ENCODE results near the gene SLC6A9.

Gene SLC6A9

DNA sequence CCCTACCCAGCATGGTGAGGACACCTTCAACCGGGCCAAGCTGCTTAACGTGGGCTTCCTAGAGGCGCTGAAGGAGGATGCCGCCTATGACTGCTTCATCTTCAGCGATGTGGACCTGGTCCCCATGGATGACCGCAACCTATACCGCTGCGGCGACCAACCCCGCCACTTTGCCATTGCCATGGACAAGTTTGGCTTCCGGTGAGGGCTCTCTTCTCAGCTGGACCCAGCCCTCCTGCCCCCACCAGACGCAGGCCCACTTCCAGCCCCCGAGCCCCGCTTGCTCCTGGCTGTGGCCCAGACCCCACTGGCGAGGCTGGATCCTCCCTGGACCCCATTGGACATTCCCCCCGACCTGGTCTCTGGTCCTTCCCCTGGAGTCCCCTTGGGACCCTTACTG, 46.4 kb downstream of the SLC6A9 start:
- ATAC-seq (replicated peaks) = no peak
- no peaks in the 10 kb centered on the region for H3K9me3 Mint-ChIP-seq
- no peaks in the 10 kb centered on the region for H3K27me3 Mint-ChIP-seq
- no peak for DNase-seq
- H3K4me3 Mint-ChIP-seq = no peak overlapping the region
- H3K27ac Mint-ChIP-seq = no peak overlapping the region
- H3K36me3 Mint-ChIP-seq = peaks cover 27 to 39% of the 10 kb centered on the region in 2 donors
- peaks cover 13 to 18% of the 10 kb centered on the region in 2 donors for H3K4me1 Mint-ChIP-seq

DNA sequence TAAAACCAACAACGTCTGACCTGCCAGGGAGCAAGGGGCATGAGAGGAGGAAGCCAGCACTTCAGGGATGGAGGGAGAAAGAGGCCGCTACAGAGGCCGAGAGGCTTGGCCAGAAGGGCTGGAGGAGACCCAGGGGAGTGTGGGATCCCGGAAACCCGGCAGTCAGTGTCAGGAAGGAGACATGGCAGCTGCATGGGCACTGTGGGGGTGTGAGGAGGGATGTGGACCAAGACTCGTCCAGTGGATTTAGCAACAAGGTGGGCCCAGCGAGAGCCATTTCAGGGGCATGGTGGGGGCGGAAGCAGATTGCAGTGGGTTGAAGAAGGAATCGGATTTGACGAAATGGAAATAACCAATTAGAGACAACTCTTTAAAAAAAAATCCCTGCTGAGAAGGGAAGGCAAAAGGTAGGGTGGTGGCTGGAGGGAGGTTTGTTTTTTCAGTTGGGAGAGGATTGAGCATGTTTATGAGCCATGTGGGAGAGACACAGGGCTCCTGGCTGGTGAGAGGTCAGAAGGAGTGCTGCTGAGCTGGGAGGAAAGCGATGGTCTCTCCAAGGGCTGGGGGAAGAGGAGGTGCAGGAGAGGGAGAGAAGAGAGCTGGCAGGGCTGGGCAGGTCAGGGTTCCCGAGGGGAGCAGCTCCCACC, 47.9 kb downstream of the SLC6A9 start:
- no peaks in the 10 kb centered on the region for H3K9me3 Mint-ChIP-seq
- DNase-seq = no peak
- no peaks in the 10 kb centered on the region for H3K27me3 Mint-ChIP-seq
- no peak for ATAC-seq (replicated peaks)
- H3K36me3 Mint-ChIP-seq = peaks cover 30 to 44% of the 10 kb centered on the region in 2 donors
- no peak overlapping the region for H3K4me3 Mint-ChIP-seq
- H3K27ac Mint-ChIP-seq = no peak overlapping the region
- H3K4me1 Mint-ChIP-seq = peaks cover 19 to 25% of the 10 kb centered on the region in 2 donors

DNA sequence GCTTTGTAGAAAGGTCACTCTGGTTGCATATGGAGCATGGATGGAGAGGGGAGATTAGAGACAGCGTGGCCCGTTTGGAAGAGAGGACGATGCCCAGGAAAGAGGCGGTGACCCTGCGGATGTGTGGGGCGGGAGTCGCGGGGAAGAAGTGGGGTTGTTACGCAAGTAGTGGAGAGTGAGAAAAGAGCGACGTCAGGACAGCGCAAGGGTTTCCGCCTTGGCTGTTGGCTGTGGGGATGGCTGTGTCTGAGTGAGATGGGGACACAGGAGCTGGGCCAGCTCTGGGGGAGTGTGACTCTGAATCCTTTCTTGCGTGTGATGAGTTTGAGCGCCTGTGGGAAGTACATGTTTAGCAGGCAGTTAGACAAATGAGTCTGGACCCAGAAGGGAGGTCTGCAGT, 48.5 kb downstream of the SLC6A9 start:
- H3K27ac Mint-ChIP-seq = no peak overlapping the region
- H3K4me1 Mint-ChIP-seq = peaks cover 24 to 31% of the 10 kb centered on the region in 2 donors
- H3K4me3 Mint-ChIP-seq = no peak overlapping the region
- ATAC-seq (replicated peaks) (no peak), DNase-seq (no peak)
- H3K36me3 Mint-ChIP-seq = peaks cover 34 to 49% of the 10 kb centered on the region in 2 donors
- H3K9me3 Mint-ChIP-seq = no peaks in the 10 kb centered on the region
- no peaks in the 10 kb centered on the region for H3K27me3 Mint-ChIP-seq

DNA sequence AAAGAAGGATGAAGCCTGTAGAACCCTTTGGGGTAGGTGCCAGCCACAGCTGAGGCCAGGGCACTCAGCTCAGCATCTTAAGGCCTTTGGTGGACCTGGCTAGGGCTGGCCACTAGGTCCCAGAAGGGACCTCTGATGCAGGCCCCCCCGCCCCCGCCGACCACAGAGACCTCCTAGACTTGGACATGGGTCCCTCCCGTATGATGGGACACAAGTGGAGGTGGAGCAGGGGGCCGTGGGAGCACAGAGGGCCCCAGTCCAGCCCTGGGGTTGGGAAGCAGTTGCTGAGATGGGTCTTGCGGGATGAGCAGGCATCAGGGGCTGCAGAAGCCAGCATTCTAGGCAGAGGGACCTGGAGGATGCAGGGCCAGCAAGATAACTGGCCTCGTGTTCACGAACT, 49.0 kb downstream of the SLC6A9 start:
- Mint-ChIP-seq H3K4me3 (no peak overlapping the region), H3K4me1 (peaks cover 29 to 36% of the 10 kb centered on the region in 2 donors), H3K27me3 (no peaks in the 10 kb centered on the region), H3K27ac (no peak overlapping the region), H3K36me3 (peaks cover 40 to 55% of the 10 kb centered on the region in 2 donors), H3K9me3 (no peaks in the 10 kb centered on the region)
- no peak for DNase-seq
- ATAC-seq (replicated peaks) = no peak

DNA sequence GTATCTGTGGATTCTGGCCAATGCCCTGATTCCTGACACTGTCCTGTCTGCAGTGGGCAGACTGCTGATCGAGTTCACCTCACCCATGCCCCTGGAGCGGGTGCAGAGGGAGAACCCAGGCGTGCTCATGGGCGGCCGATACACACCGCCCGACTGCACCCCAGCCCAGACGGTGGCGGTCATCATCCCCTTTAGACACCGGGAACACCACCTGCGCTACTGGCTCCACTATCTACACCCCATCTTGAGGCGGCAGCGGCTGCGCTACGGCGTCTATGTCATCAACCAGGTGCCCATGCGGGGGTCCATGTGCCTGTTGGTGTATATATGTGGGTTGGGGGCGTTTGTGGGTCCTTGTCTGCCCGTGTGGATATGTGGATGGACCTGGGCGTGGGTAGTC, 49.6 kb downstream of the SLC6A9 start:
- Mint-ChIP-seq H3K36me3 (peaks cover 46 to 59% of the 10 kb centered on the region in 2 donors), H3K4me1 (peaks cover 35 to 42% of the 10 kb centered on the region in 2 donors), H3K27me3 (no peaks in the 10 kb centered on the region), H3K4me3 (no peak overlapping the region), H3K27ac (no peak overlapping the region), H3K9me3 (no peaks in the 10 kb centered on the region)
- ATAC-seq (replicated peaks) (no peak), DNase-seq (no peak)

DNA sequence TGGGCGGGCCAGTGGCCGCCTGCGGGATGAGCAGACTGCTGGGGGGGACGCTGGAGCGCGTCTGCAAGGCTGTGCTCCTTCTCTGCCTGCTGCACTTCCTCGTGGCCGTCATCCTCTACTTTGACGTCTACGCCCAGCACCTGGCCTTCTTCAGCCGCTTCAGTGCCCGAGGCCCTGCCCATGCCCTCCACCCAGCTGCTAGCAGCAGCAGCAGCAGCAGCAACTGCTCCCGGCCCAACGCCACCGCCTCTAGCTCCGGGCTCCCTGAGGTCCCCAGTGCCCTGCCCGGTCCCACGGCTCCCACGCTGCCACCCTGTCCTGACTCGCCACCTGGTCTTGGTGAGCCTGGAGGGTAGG, 50.1 kb downstream of the SLC6A9 start:
- ATAC-seq (replicated peaks) (no peak), DNase-seq (no peak)
- peak overlapping the region in 1 of 2 donors; percentile 84 for H3K4me3 Mint-ChIP-seq

DNA sequence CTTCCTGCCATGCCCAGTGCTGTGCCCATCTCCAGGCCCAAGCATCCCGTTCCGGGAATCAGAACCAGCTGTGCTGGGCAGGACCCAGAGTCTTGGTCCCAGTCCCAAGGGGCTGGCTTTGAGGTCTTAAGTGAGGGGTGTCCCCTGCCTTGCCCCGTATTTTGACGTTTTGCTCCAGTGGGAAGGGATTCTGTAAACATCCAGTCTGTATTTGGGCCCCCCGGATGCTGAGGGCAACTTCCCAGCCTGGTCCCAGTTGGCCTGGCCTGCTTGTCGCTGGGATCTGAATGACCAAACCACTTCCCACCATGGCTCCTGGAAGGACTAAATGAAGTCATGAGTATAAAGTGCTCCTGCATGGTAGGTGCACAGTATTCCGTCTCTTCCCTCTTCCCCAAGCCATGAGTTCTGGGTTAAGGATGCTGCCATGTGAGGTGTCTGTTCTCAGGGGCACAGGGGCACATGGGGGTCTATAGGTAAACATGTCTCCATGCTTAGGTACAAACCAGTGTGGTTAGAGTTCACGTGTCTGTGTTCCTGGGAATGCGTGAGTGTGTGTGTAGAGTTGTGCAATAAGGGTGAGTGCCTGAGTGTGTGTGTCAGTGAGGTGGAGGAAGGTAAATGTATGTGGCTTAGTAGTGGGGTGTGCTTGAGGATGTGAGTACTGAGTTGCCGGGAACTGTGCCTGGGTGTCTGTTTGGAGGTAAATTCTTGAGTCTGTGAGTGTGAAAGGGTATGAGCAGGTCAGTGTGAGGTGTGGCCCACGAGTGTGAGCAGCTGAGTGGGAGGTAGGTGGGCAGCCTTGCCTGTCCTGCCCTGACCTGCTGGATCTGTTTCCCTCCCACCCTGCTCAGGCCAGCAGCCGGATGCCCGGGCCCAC, 50.8 kb downstream of the SLC6A9 start:
- no peak for DNase-seq
- Mint-ChIP-seq H3K27me3 (no peaks in the 10 kb centered on the region), H3K9me3 (no peaks in the 10 kb centered on the region), H3K27ac (no peak overlapping the region), H3K4me1 (peaks cover 42 to 54% of the 10 kb centered on the region in 2 donors), H3K36me3 (peaks cover 49 to 59% of the 10 kb centered on the region in 2 donors), H3K4me3 (peak overlapping the region; percentile 84 to 87)
- no peak for ATAC-seq (replicated peaks)

More for the DNA sequence above, 50.1 kb downstream of the SLC6A9 start:
- Mint-ChIP-seq H3K27me3 (no peaks in the 10 kb centered on the region), H3K9me3 (no peaks in the 10 kb centered on the region), H3K36me3 (peaks cover 51 to 61% of the 10 kb centered on the region in 2 donors), H3K27ac (no peak overlapping the region), H3K4me1 (peaks cover 39 to 48% of the 10 kb centered on the region in 2 donors)

DNA sequence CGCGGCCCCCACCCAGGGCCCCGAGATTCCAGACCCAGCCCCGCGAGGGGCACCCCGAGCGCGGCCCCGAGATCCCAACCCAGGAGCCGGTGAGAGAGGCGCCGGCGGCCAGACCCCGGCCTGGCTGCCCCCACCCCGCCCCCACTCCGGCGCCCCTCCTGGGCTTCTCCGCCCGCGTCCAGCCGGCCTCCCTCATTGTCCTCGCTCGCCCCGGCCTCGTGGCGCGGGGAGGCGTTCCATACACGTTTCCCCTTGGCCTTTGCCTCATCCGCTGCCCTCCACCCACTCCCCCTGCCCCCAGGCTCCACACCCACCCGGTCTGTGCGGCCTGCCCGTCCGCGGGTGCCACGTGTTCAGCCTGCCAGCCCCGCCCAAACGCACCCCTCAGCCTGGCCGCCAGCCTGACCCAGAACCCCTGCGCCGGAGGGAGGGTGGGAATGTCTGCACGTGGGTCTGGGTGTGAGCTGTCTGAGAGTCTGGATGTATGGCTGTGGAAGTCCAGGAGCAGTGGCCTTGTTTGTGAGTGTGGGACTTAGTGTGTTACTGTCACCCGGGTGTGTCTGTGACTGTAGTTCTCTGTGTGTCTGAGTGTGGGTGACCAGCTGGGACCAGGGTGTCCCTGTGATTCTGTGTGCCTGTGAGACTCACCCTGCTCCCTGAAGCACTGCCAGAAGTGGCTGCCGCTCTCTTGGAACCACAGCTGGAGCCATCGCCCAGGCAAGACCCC, 51.6 kb downstream of the SLC6A9 start:
- Mint-ChIP-seq H3K4me1 (peaks cover 42 to 54% of the 10 kb centered on the region in 2 donors), H3K27me3 (no peaks in the 10 kb centered on the region), H3K9me3 (no peaks in the 10 kb centered on the region), H3K4me3 (peak overlapping the region; percentile 84 to 87), H3K36me3 (peaks cover 48 to 57% of the 10 kb centered on the region in 2 donors), H3K27ac (peak overlapping the region; percentile 85)
- peak; percentile 25 for ATAC-seq (replicated peaks)
- DNase-seq = no peak

DNA sequence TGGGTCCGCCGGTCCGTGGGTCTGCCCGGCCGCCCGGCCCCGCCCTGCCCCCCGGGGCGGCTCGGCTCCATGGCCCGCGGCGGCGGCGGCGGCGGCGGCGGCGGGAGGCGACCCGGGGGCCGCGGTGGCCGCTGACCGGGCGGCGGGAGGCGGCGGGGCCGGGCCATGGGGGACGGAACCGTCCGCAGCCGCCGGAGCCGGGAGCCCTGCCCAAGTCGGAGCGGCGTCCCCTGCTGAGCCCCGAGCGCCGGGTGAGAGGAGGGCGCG, 52.1 kb downstream of the SLC6A9 start:
- DNase-seq (no peak), ATAC-seq (replicated peaks) (no peak)
- Mint-ChIP-seq H3K27ac (no peak overlapping the region), H3K9me3 (no peaks in the 10 kb centered on the region), H3K4me3 (no peak overlapping the region), H3K27me3 (no peaks in the 10 kb centered on the region), H3K4me1 (peaks cover 45 to 57% of the 10 kb centered on the region in 2 donors), H3K36me3 (peaks cover 49 to 53% of the 10 kb centered on the region in 2 donors)

DNA sequence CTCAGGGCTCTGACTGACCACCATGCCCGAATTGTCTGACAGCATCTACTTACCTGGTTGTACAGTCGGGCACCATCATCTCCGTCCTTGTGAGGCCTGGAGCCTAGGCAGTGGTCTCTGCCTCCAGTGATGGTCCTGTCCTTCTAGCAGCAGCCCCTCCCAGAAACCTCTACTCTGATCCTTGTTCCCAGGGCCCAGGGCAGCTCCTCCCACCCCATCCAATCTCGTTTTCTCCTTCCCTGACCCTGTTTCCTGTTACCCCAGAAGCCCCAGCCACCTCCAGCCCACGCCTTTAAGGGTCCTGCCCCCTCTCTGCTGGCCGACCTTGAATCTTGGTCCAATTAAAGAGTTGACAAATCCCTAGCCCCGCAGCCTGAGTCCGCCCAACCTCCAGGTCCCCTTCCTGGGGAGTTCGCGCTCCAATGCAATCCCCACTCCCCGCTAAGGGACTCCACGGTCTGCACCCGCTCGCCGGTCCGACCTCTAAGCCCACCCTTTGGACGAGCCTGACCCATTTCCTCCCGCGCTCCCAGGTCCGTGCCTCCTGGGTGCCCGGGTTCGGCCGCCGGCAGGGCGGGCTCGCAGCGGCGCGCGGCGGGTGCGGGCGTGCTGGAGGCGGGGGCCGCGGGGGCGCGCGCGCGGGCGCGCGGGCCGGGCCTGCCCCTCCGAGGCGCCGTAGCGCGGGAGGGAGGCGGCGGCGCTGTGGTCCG, 52.6 kb downstream of the SLC6A9 start, which contains the start of gene B4GALT2:
TSS of gene B4GALT2 (plus strand) at position 660 of the 710 bp plus-strand sequence. CDS start 1,951 bp downstream, outside the sequence.
- ATAC-seq (replicated peaks) (peak; percentile 8 to 18), DNase-seq (no peak)
- Mint-ChIP-seq H3K36me3 (peaks cover 47 to 51% of the 10 kb centered on the region in 2 donors), H3K4me1 (peaks cover 50 to 62% of the 10 kb centered on the region in 2 donors), H3K9me3 (no peaks in the 10 kb centered on the region), H3K27me3 (no peaks in the 10 kb centered on the region), H3K4me3 (peak within 1 kb of the TSS; percentile 84 to 87), H3K27ac (peak within 1 kb of the TSS; percentile 85)

DNA sequence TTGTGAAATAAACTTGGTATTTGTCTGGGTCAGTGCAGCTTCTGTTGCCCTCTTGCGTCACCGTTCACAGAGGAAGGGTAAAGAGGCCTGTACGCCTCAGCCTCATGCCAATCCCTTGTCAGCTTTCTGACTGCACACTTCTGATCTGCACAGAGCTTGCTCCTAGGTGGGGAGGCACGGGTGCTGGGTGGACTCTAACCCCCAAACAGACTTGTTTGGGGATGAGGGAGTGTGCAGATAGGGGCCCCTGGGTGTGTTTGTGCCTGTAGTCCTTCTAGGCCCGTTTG, 53.1 kb downstream of the SLC6A9 start:
- Mint-ChIP-seq H3K36me3 (peaks cover 46 to 51% of the 10 kb centered on the region in 2 donors), H3K9me3 (no peaks in the 10 kb centered on the region), H3K4me1 (peaks cover 51 to 66% of the 10 kb centered on the region in 2 donors), H3K4me3 (peak overlapping the region; percentile 44 to 73), H3K27ac (no peak overlapping the region), H3K27me3 (no peaks in the 10 kb centered on the region)
- ATAC-seq (replicated peaks) (no peak), DNase-seq (no peak)

DNA sequence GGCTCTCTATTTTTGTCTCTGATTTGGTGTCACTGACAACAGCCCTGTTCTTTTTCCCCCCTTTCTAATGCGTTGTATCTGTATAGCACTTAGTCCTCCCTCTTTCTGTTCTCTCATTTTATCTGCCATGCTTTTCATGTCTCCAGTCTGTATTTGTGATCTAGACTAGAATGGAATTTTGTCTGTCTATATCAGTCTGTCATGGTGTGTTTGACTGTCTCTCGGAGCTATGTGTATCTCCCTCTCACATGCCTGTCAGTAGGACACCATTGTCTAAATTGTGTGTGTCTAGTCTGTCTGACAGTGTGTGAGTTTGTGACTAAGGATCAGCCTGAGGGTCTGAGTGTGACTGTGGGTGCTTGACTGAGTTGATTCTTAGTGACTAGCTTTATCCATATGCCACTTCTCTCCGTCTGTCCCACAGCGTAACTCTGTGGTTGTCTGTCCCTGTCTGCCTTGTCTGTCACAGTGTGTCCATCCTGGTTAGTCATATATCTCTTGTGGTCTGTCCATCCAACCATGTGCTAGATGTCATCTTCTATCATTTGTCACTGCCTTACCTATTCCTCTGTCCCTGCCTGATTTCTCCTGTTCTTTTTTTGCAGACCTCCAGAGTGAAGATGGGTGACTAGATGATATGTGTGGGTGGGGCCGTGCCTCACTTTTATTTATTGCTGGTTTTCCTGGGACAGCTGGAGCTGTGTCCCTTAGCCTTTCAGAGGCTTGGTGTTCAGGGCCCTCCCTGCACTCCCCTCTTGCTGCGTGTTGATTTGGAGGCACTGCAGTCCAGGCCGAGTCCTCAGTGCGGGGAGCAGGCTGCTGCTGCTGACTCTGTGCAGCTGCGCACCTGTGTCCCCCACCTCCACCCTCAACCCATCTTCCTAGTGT, 53.6 kb downstream of the SLC6A9 start:
- H3K4me1 Mint-ChIP-seq = peaks cover 50 to 62% of the 10 kb centered on the region in 2 donors
- H3K9me3 Mint-ChIP-seq = no peaks in the 10 kb centered on the region
- ATAC-seq (replicated peaks) (no peak), DNase-seq (no peak)
- no peaks in the 10 kb centered on the region for H3K27me3 Mint-ChIP-seq
- peaks cover 43 to 46% of the 10 kb centered on the region in 2 donors for H3K36me3 Mint-ChIP-seq
- peak overlapping the region; percentile 44 to 73 for H3K4me3 Mint-ChIP-seq
- H3K27ac Mint-ChIP-seq = no peak overlapping the region

DNA sequence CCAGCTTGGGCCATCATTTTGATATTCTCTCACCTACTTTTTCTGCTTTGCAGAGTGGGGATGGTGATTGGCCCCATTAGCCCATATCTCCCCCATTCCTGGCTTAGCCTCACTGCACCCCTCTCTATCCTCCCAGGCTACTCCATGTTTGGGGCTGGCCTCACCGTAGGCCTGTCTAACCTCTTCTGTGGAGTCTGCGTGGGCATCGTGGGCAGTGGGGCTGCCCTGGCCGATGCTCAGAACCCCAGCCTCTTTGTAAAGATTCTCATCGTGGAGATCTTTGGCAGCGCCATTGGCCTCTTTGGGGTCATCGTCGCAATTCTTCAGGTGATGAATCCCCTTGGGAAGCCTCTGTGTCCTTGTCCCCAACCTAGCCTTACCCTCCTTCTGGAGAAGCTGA, 54.4 kb downstream of the SLC6A9 start:
- ATAC-seq (replicated peaks) = no peak
- H3K27ac Mint-ChIP-seq = no peak overlapping the region
- H3K4me3 Mint-ChIP-seq = peak overlapping the region; percentile 0 to 44

More for the DNA sequence above, 54.4 kb downstream of the SLC6A9 start:
- Mint-ChIP-seq H3K27me3 (no peaks in the 10 kb centered on the region), H3K9me3 (no peaks in the 10 kb centered on the region), H3K36me3 (peaks cover 42 to 50% of the 10 kb centered on the region in 2 donors), H3K4me1 (peaks cover 49 to 62% of the 10 kb centered on the region in 2 donors)
- no peak for DNase-seq

Measured in stimulated activated naive B cell treated with anti-CD40 and anti-IgM and Interleukin-4, amounts not matched to agents 10 μg/mL and 1 μg/mL and 100 μg/mL, for 72 hours (primary cell).